Measurements from ENCODE around the gene KMT2C.
A peak's percentile ranks its signal among the peaks of the same experiment; 100 is the strongest.

The KMT2C gene

DNA sequence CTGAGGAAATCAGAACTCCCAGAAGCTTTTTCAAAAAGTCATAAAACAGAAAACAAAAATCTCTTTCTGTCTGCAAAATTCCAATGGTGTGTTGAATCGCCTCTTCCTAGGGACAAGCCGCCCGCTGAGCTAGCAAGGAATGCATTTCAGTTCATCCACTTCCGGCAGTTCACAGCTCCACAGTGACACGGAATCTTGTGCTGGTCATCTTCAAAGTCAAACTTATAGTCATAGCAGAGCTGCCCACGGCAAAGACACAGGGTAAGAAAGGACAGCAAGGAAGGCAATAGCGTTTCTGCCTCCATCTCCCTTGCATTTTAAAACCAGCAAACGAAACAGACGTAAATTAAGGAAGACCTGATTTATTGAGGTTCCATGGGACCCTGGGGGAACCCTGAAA is 299.1 kb downstream of the KMT2C start:
- peak; percentile 21; the same call in 2 of the 3 replicates for ATAC-seq
- TF ChIP-seq BACH2 (CRISPR knock-in tag; IDR thresholded peaks at IDR 0.05; ENCODE audit: borderline replicate concordance) (no peak), GLIS3 (CRISPR knock-in tag; IDR thresholded peaks at IDR 0.05) (no peak), ZFP3 (CRISPR knock-in tag; IDR thresholded peaks at IDR 0.05) (no peak), TOX (CRISPR knock-in tag; IDR thresholded peaks at IDR 0.05; ENCODE audit: borderline replicate concordance) (no peak), RARB (CRISPR knock-in tag; IDR thresholded peaks at IDR 0.05) (no peak), ZNF565 (CRISPR knock-in tag; conservative IDR thresholded peaks at IDR 0.05; ENCODE audit: low read depth) (no peak), ZFP30 (CRISPR knock-in tag; IDR thresholded peaks at IDR 0.05) (no peak), ZC3H10 (CRISPR knock-in tag; IDR thresholded peaks at IDR 0.05) (no peak), TCF4 (CRISPR knock-in tag; IDR thresholded peaks at IDR 0.05; ENCODE audit: borderline replicate concordance) (no peak), CSDC2 (CRISPR knock-in tag; IDR thresholded peaks at IDR 0.05) (no peak)
- TF ChIP-seq, protein P1, sequence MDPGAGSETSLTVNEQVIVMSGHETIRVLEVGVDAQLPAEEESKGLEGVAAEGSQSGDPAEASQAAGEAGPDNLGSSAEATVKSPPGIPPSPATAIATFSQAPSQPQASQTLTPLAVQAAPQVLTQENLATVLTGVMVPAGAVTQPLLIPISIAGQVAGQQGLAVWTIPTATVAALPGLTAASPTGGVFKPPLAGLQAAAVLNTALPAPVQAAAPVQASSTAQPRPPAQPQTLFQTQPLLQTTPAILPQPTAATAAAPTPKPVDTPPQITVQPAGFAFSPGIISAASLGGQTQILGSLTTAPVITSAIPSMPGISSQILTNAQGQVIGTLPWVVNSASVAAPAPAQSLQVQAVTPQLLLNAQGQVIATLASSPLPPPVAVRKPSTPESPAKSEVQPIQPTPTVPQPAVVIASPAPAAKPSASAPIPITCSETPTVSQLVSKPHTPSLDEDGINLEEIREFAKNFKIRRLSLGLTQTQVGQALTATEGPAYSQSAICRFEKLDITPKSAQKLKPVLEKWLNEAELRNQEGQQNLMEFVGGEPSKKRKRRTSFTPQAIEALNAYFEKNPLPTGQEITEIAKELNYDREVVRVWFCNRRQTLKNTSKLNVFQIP (CRISPR knock-in tag; IDR thresholded peaks at IDR 0.05; ENCODE audit: borderline replicate concordance, low read depth), result no peak
- TF ChIP-seq, protein P2, sequence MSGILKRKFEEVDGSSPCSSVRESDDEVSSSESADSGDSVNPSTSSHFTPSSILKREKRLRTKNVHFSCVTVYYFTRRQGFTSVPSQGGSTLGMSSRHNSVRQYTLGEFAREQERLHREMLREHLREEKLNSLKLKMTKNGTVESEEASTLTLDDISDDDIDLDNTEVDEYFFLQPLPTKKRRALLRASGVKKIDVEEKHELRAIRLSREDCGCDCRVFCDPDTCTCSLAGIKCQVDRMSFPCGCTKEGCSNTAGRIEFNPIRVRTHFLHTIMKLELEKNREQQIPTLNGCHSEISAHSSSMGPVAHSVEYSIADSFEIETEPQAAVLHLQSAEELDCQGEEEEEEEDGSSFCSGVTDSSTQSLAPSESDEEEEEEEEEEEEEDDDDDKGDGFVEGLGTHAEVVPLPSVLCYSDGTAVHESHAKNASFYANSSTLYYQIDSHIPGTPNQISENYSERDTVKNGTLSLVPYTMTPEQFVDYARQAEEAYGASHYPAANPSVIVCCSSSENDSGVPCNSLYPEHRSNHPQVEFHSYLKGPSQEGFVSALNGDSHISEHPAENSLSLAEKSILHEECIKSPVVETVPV (CRISPR knock-in tag; IDR thresholded peaks at IDR 0.05), result no peak
- TF ChIP-seq, protein P3, sequence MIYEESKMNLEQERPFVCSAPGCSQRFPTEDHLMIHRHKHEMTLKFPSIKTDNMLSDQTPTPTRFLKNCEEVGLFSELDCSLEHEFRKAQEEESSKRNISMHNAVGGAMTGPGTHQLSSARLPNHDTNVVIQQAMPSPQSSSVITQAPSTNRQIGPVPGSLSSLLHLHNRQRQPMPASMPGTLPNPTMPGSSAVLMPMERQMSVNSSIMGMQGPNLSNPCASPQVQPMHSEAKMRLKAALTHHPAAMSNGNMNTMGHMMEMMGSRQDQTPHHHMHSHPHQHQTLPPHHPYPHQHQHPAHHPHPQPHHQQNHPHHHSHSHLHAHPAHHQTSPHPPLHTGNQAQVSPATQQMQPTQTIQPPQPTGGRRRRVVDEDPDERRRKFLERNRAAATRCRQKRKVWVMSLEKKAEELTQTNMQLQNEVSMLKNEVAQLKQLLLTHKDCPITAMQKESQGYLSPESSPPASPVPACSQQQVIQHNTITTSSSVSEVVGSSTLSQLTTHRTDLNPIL (CRISPR knock-in tag; IDR thresholded peaks at IDR 0.05; ENCODE audit: low read depth), result no peak
- TF ChIP-seq, protein P4, sequence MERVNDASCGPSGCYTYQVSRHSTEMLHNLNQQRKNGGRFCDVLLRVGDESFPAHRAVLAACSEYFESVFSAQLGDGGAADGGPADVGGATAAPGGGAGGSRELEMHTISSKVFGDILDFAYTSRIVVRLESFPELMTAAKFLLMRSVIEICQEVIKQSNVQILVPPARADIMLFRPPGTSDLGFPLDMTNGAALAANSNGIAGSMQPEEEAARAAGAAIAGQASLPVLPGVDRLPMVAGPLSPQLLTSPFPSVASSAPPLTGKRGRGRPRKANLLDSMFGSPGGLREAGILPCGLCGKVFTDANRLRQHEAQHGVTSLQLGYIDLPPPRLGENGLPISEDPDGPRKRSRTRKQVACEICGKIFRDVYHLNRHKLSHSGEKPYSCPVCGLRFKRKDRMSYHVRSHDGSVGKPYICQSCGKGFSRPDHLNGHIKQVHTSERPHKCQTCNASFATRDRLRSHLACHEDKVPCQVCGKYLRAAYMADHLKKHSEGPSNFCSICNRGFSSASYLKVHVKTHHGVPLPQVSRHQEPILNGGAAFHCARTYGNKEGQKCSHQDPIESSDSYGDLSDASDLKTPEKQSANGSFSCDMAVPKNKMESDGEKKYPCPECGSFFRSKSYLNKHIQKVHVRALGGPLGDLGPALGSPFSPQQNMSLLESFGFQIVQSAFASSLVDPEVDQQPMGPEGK (CRISPR knock-in tag; IDR thresholded peaks at IDR 0.05; ENCODE audit: borderline replicate concordance), result no peak
- TF ChIP-seq, protein P5, sequence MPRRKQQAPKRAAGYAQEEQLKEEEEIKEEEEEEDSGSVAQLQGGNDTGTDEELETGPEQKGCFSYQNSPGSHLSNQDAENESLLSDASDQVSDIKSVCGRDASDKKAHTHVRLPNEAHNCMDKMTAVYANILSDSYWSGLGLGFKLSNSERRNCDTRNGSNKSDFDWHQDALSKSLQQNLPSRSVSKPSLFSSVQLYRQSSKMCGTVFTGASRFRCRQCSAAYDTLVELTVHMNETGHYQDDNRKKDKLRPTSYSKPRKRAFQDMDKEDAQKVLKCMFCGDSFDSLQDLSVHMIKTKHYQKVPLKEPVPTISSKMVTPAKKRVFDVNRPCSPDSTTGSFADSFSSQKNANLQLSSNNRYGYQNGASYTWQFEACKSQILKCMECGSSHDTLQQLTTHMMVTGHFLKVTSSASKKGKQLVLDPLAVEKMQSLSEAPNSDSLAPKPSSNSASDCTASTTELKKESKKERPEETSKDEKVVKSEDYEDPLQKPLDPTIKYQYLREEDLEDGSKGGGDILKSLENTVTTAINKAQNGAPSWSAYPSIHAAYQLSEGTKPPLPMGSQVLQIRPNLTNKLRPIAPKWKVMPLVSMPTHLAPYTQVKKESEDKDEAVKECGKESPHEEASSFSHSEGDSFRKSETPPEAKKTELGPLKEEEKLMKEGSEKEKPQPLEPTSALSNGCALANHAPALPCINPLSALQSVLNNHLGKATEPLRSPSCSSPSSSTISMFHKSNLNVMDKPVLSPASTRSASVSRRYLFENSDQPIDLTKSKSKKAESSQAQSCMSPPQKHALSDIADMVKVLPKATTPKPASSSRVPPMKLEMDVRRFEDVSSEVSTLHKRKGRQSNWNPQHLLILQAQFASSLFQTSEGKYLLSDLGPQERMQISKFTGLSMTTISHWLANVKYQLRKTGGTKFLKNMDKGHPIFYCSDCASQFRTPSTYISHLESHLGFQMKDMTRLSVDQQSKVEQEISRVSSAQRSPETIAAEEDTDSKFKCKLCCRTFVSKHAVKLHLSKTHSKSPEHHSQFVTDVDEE (CRISPR knock-in tag; IDR thresholded peaks at IDR 0.05), result no peak

DNA sequence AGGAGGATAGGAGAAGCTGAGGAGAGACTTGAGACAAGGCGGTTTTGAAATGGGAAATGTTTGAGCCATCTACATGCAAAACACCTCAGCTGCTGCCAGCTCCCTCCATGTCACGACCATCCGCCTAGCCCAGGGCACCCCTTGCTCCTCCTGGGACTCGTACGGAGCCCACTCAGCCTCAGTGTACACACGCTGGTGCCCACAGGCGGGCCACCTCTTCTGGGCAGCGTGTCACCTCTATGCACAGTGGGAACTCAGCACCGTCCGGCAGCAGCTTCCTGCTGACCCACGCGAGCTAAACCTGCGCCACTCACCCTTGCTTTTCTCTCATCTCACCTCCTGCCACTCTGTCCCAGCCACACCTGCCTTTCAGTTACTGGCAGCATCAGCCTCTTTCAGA is 302.0 kb downstream of the KMT2C start:
- no peak for TF ChIP-seq ZNF70 (CRISPR knock-in tag; IDR thresholded peaks at IDR 0.05)
- TF ChIP-seq ZFP30 (CRISPR knock-in tag; IDR thresholded peaks at IDR 0.05), result no peak
- TF ChIP-seq BACH2 (CRISPR knock-in tag; IDR thresholded peaks at IDR 0.05; ENCODE audit: borderline replicate concordance), result no peak
- TF ChIP-seq ARNTL (CRISPR knock-in tag; IDR thresholded peaks at IDR 0.05; ENCODE audit: borderline replicate concordance, low read depth), result no peak
- no peak for TF ChIP-seq ZC3H10 (CRISPR knock-in tag; IDR thresholded peaks at IDR 0.05)
- TF ChIP-seq, protein P4 (CRISPR knock-in tag; IDR thresholded peaks at IDR 0.05; ENCODE audit: borderline replicate concordance), result no peak
- no peak for TF ChIP-seq ISL1 (CRISPR knock-in tag; IDR thresholded peaks at IDR 0.05)
- TF ChIP-seq, protein P2 (CRISPR knock-in tag; IDR thresholded peaks at IDR 0.05), result no peak
- TF ChIP-seq, protein P1 (CRISPR knock-in tag; IDR thresholded peaks at IDR 0.05; ENCODE audit: borderline replicate concordance, low read depth), result no peak
- TF ChIP-seq OSR1 (CRISPR knock-in tag; IDR thresholded peaks at IDR 0.05), result no peak
- ATAC-seq, result no peak
